ENCODE measurements around the gene SORCS1.

DNA sequence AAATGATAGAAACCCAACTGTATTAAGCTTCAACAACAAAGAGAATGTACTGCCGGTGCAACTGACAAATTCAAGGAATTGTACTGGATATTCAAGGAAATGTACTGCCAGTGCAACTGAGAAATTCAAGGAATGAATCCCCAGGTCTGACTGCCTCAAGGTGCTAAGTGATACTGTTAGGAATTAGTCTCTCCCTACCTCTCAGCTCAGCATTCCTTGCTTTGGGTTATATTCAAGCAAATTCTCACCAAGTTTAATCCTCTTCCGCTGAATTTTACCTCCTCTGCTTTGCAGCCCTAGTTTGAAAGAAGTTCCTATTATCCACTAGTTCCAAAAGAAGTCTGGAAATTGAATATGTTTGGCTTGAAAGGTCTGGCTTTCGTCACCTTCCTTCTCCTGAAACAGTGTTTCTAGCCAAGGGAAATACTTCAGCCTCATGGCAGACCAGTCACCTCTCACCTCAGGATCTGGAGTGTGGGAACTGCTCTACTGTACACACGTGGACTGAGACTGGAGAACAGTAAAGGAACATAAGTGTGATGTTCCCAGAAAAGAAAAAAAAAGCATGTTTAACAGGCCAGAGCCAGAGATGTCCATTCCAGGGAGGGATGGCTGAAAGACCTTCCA, 60.4 kb downstream of the SORCS1 start:
- TF ChIP-seq, protein P1, sequence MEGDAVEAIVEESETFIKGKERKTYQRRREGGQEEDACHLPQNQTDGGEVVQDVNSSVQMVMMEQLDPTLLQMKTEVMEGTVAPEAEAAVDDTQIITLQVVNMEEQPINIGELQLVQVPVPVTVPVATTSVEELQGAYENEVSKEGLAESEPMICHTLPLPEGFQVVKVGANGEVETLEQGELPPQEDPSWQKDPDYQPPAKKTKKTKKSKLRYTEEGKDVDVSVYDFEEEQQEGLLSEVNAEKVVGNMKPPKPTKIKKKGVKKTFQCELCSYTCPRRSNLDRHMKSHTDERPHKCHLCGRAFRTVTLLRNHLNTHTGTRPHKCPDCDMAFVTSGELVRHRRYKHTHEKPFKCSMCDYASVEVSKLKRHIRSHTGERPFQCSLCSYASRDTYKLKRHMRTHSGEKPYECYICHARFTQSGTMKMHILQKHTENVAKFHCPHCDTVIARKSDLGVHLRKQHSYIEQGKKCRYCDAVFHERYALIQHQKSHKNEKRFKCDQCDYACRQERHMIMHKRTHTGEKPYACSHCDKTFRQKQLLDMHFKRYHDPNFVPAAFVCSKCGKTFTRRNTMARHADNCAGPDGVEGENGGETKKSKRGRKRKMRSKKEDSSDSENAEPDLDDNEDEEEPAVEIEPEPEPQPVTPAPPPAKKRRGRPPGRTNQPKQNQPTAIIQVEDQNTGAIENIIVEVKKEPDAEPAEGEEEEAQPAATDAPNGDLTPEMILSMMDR (IDR thresholded peaks at IDR 0.05; ENCODE audit: low read length): no peak
- no peak for TF ChIP-seq EZH2 (IDR thresholded peaks at IDR 0.05; ENCODE audit: borderline replicate concordance, low read length)
